K562 (cell line): Measurements from ENCODE around the gene FUCA1. TPM values are rescaled to one million over a fixed set of nuclear protein-coding genes. Genes with fewer than 3 reads are reported as not detected.

Experiments
- ATAC-seq: fragments of 200-7000 bp; cut with Tn5 transposase; 3 replicates; pipeline ENCODE4 v1.9.1; 2020; ENCODE audit warnings: moderate library complexity
- BruUV-seq: library from RNA; stranded (reverse); fragments of 400-500 nt; replicated peaks from 2 replicates; lab custom pipeline; 2021; lab: Mats Ljungman, UMichigan
- CTCF ChIA-PET: fragments of 300-600 bp; formaldehyde crosslinking; extraction: SDS; loops from one replicate; lab custom pipeline; 2021; ENCODE audit warnings: low intra/inter-chr PET ratio; lab: Yijun Ruan, JAX
- POLR2A ChIA-PET: fragments of 300-600, 350-650 bp; sonication (Branson Sonifier 250); formaldehyde crosslinking; extraction: SDS; loops from one replicate; lab custom pipeline; 2021; ENCODE audit warnings: antibody characterized with exemption, inconsistent platforms; lab: Yijun Ruan, JAX
- DNase-seq, 4 experiments: peaks; one replicate each; pipeline versions ENCODE4 v3.0.0 to v3.0.0-alpha.2; 2011 to 2018; ENCODE audit warnings: low spot score in 3 of 4, mixed read lengths in 3 of 4; ENCODE audit errors: extremely low read depth in 1 of 4
- FAIRE-seq: peaks from 2 replicates; lab custom pipeline; 2011; peaks lifted over from hg19 to GRCh38; lab: Jason Lieb, UNC
- H2AFZ ChIP-seq: 2 replicates; pipeline ENCODE4 v1.6.0; 2011; ENCODE audit warnings: low read depth, low read length, control low read depth, inconsistent platforms
- H3K27ac ChIP-seq: fragments of 200-600 bp; 3 replicates; pipeline ENCODE4 v1.8.0; 2011; ENCODE audit warnings: low read depth, mild to moderate bottlenecking, control low read depth, inconsistent platforms, low read length, moderate library complexity, mixed read lengths; ENCODE audit errors: extremely low read depth
- H3K27me3 ChIP-seq, 2 experiments: fragments of 300-600 bp in 1 of 2; 2 replicates in 1 of 2; 3 replicates in 1 of 2; pipeline versions ENCODE4 v1.6.0 to v1.8.0; 2011; ENCODE audit warnings: inconsistent platforms in 2 of 2, low read length in 2 of 2, mild to moderate bottlenecking in 1 of 2, mixed read lengths in 1 of 2, moderate library complexity in 1 of 2; ENCODE audit not compliant: control insufficient read depth in 2 of 2, insufficient read depth in 2 of 2
- H3K36me3 ChIP-seq: fragments of 300-600 bp; 3 replicates; pipeline ENCODE4 v1.8.0; 2011; ENCODE audit warnings: mild to moderate bottlenecking, low read length, inconsistent platforms; ENCODE audit not compliant: control insufficient read depth, insufficient read depth
- H3K4me1 ChIP-seq, 2 experiments: fragments of 200-600 bp in 1 of 2; replicated peaks in 1 of 2; 2 replicates in 1 of 2; 3 replicates in 1 of 2; pipeline versions ENCODE4 v1.5.1 to v1.8.0; 2011; ENCODE audit warnings: inconsistent platforms in 2 of 2, low read length in 2 of 2, mild to moderate bottlenecking in 1 of 2, mixed read lengths in 1 of 2, moderate library complexity in 1 of 2; ENCODE audit not compliant: control insufficient read depth in 2 of 2, insufficient read depth in 2 of 2
- H3K4me2 ChIP-seq: 2 replicates; pipeline ENCODE4 v1.6.1; 2011; ENCODE audit warnings: low read length, control low read depth, inconsistent platforms, mixed read lengths; ENCODE audit not compliant: insufficient read depth
- H3K4me3 ChIP-seq: fragments of 200-600 bp; sonication (generic), shearing (Covaris generic); 2 replicates; pipeline ENCODE4 v1.5.1; 2016; ENCODE audit warnings: control low read depth, inconsistent platforms
- H3K79me2 ChIP-seq: fragments of 200-600 bp; 3 replicates; pipeline ENCODE4 v1.8.0; 2011; ENCODE audit warnings: low read length, inconsistent platforms; ENCODE audit not compliant: control insufficient read depth, insufficient read depth
- H3K9ac ChIP-seq, 2 experiments: 2 replicates each; pipeline versions ENCODE4 v1.6.0 to v1.6.1; 2011; ENCODE audit warnings: low read depth in 2 of 2, low read length in 2 of 2, control low read depth in 1 of 2, inconsistent platforms in 1 of 2, mild to moderate bottlenecking in 1 of 2, mixed read lengths in 1 of 2; ENCODE audit not compliant: insufficient read depth in 1 of 2
- H3K9me1 ChIP-seq: one replicate; pipeline ENCODE4 v1.6.0; 2011; ENCODE audit warnings: inconsistent platforms, mild to moderate bottlenecking, low read length, moderate library complexity; ENCODE audit not compliant: control insufficient read depth, insufficient read depth
- H3K9me3 ChIP-seq: replicated peaks from 2 replicates; pipeline ENCODE4 v1.5.1; 2011; ENCODE audit warnings: low read depth, low read length, inconsistent platforms; ENCODE audit not compliant: control insufficient read depth, insufficient read depth
- H4K20me1 ChIP-seq: replicated peaks from 2 replicates; pipeline ENCODE4 v1.6.1; 2011; ENCODE audit warnings: low read length, inconsistent platforms, mixed read lengths; ENCODE audit not compliant: control insufficient read depth, insufficient read depth
- ATF1 ChIP-seq, 2 experiments: fragments of 450-650 bp in 1 of 2; IDR thresholded peaks; 2 replicates each; pipeline ENCODE4 v1.6.1; 2016; ENCODE audit warnings: missing compliant biosample characterization in 1 of 2, missing genetic modification characterization in 1 of 2
- ATF3 ChIP-seq, 2 experiments: fragments of 450-650 bp in 1 of 2; sonication (generic) in 1 of 2; formaldehyde crosslinking in 1 of 2; IDR thresholded peaks in 1 of 2; conservative IDR thresholded peaks in 1 of 2; 2 replicates each; pipeline versions ENCODE4 v1.6.1 to v1.8.1; 2016 to 2023; ENCODE audit warnings: mild to moderate bottlenecking in 2 of 2, moderate library complexity in 2 of 2, inconsistent platforms in 1 of 2, missing genetic modification reagents in 1 of 2
- BRD9 ChIP-seq: fragments of 450-650 bp; IDR thresholded peaks from 2 replicates; pipeline ENCODE4 v1.6.1; 2018; ENCODE audit warnings: low read depth; ENCODE audit not compliant: partially characterized antibody
- EZH2 ChIP-seq: IDR thresholded peaks from 2 replicates; pipeline ENCODE4 v1.6.1; 2012; ENCODE audit warnings: low read depth, mild to moderate bottlenecking, inconsistent platforms, low read length, borderline replicate concordance
- FOXA1 ChIP-seq: fragments of 450-650 bp; IDR thresholded peaks from 2 replicates; pipeline ENCODE4 v1.6.1; 2016; ENCODE audit warnings: mild to moderate bottlenecking, borderline replicate concordance
- GATAD2B ChIP-seq: fragments of 450-650 bp; IDR thresholded peaks from 2 replicates; pipeline ENCODE4 v1.6.1; 2017; ENCODE audit warnings: mild to moderate bottlenecking, borderline replicate concordance
- HDAC3 ChIP-seq: fragments of 450-650 bp; IDR thresholded peaks from 2 replicates; pipeline ENCODE4 v1.6.1; 2018; ENCODE audit warnings: borderline replicate concordance, mild to moderate bottlenecking, moderate library complexity; ENCODE audit not compliant: partially characterized antibody
- MAFF ChIP-seq: IDR thresholded peaks from 2 replicates; pipeline ENCODE4 v1.6.1; 2012; ENCODE audit warnings: low read length, improper control_type of control experiment
- MBD1 ChIP-seq: fragments of 250-450 bp; sonication (Bioruptor Pico); IDR thresholded peaks from 2 replicates; pipeline ENCODE4 v1.8.0; 2022; ENCODE audit warnings: inconsistent platforms
- OTX1 ChIP-seq: fragments of 450-650 bp; formaldehyde crosslinking; IDR thresholded peaks from 2 replicates; pipeline ENCODE4 v1.4.0; 2022; ENCODE audit warnings: mild to moderate bottlenecking
- PCBP1 ChIP-seq: fragments of 200-400 bp; formaldehyde crosslinking; IDR thresholded peaks from 2 replicates; pipeline ENCODE4 v1.6.1; 2018; ENCODE audit warnings: mild to moderate bottlenecking, low read depth, low read length; ENCODE audit not compliant: poor library complexity, severe bottlenecking
- RAD21 ChIP-seq, 2 experiments: fragments of 250-450 bp in 1 of 2; fragments of 450-650 bp in 1 of 2; sonication (Bioruptor Pico) in 1 of 2; formaldehyde crosslinking in 1 of 2; IDR thresholded peaks in 1 of 2; conservative IDR thresholded peaks in 1 of 2; 2 replicates each; pipeline versions ENCODE4 v1.4.0 to v1.8.0; 2020 to 2022; ENCODE audit warnings: mild to moderate bottlenecking in 2 of 2, moderate library complexity in 1 of 2
- RAD51 ChIP-seq: fragments of 450-650 bp; IDR thresholded peaks from 2 replicates; pipeline ENCODE4 v1.7.1; 2016; ENCODE audit warnings: low read depth, mild to moderate bottlenecking, borderline replicate concordance
- SMARCC2 ChIP-seq: fragments of 450-650 bp; IDR thresholded peaks from 2 replicates; pipeline ENCODE4 v1.6.1; 2017; ENCODE audit warnings: antibody characterized with exemption, moderate library complexity, mild to moderate bottlenecking, low read depth
- TCF7 ChIP-seq: sonication (generic); IDR thresholded peaks from 2 replicates; pipeline ENCODE4 v1.6.1; 2016; ENCODE audit warnings: antibody characterized with exemption, borderline replicate concordance
- TEAD1 ChIP-seq, 2 experiments: fragments of 450-650 bp in 1 of 2; sonication (generic) in 1 of 2; formaldehyde crosslinking; IDR thresholded peaks; 2 replicates each; pipeline versions ENCODE4 v1.4.0 to v1.8.0; 2020 to 2022; ENCODE audit warnings: mild to moderate bottlenecking in 2 of 2, missing genetic modification reagents in 1 of 2
- XRCC5 ChIP-seq: fragments of 200-400 bp; formaldehyde crosslinking; IDR thresholded peaks from 2 replicates; pipeline ENCODE4 v1.6.1; 2017; ENCODE audit warnings: low read depth, mild to moderate bottlenecking, low read length
- ZFP30 ChIP-seq: fragments of 250-450 bp; sonication (Bioruptor Pico); IDR thresholded peaks from 2 replicates; pipeline ENCODE4 v1.8.0; 2022; ENCODE audit warnings: moderate library complexity, mild to moderate bottlenecking, inconsistent platforms, borderline replicate concordance
- ZNF146 ChIP-seq: IDR thresholded peaks from one replicate; pipeline ENCODE4 v1.6.1; 2018; ENCODE audit warnings: missing compliant biosample characterization; ENCODE audit not compliant: unreplicated experiment
- ZNF184 ChIP-seq: sonication (generic); formaldehyde crosslinking; IDR thresholded peaks from 2 replicates; pipeline ENCODE4 v1.5.0; 2020; ENCODE audit warnings: missing genetic modification reagents
- ZNF57 ChIP-seq: fragments of 450-650 bp; formaldehyde crosslinking; IDR thresholded peaks from 2 replicates; pipeline ENCODE4 v1.4.0; 2020; ENCODE audit warnings: mild to moderate bottlenecking, moderate library complexity
- WGBS: fragments of 100-300 bp; shearing (Covaris generic); methylation state at CpG from one replicate; pipeline ENCODE4 v1.1.6; 2016; ENCODE audit warnings: low coverage, mixed read lengths; ENCODE audit not compliant: insufficient coverage; ENCODE audit errors: missing lambda C conversion rate; 5-methylcytosine and 5-hydroxymethylcytosine counted together
- in situ Hi-C: fragments of 300-500 bp; cut with MboI; formaldehyde crosslinking; loops from 4 replicates; pipeline ENCODE4 v1.15.0; 2018; ENCODE audit warnings: inconsistent platforms, mixed read lengths
- intact Hi-C: fragments of 100-400 bp; cut with micrococcal nuclease; formaldehyde crosslinking; loops from 2 replicates; pipeline ENCODE4 v1.14.2; 2022
- polyA plus RNA-seq, 8 experiments: library from polyadenylated mRNA; depleted of rRNA in 4 of 8; stranded (reverse) in 5 of 8; unstranded in 3 of 8; fragments of >200 nt; fragmentation: Nextera tagmentation in 2 of 8; fragmentation: Illumina TruSeq in 1 of 8; extraction: Ambion mirVana in 2 of 8; extraction: Trizol in 1 of 8; gene quantifications; 2 replicates each; pipeline versions ENCODE4 v1.2.1 to v1.2.3, GENCODE V29; 2011 to 2014; ENCODE audit warnings: inconsistent platforms in 1 of 8, missing spikeins in 1 of 8
- total RNA-seq, 7 experiments: library from RNA; depleted of rRNA in 6 of 7; stranded (reverse); fragments of >200 nt in 6 of 7; fragmentation: Illumina TruSeq in 2 of 7; extraction: Trizol in 2 of 7; gene quantifications; 2 replicates each; pipeline versions ENCODE4 v1.2.1 to v1.2.3, GENCODE V29; 2011 to 2021; ENCODE audit warnings: low replicate concordance in 1 of 7

Gene FUCA1
- total and polyA plus RNA-seq, 9 of the 15 experiments (the other 6 are each of a cell fraction or from before 2014, with no cell fraction given): 7.0 to 20.5 (median 13.5) TPM

- peak overlapping the region; percentile 83 for H3K4me2 ChIP-seq
- no peaks in the 10 kb centered on the region for H3K9me3 ChIP-seq
- H3K79me2 ChIP-seq: no peaks in the 10 kb centered on the region; the same call in 2 of the 3 replicates
- no peaks in the 10 kb centered on the region for H3K9me1 ChIP-seq
- peak; percentile 42 for FAIRE-seq
- ChIA-PET POLR2A (no interaction called here), CTCF (interaction anchor here (0.6 to 2.7 kb wide), 4 partner anchors 40 to 96 kb away, joined by 3 to 14 read pairs (median 5); no protein-coding TSS in a partner anchor)
- peak overlapping the region; percentile 70 to 93 for H3K9ac ChIP-seq
- ATAC-seq: peak; percentile 58
- H4K20me1 ChIP-seq: no peaks in the 10 kb centered on the region
- H3K4me1 ChIP-seq: peaks cover 14 to 25% of the 10 kb centered on the region in 2 experiments
- in situ Hi-C loops: no loop called here
- intact Hi-C loops: loop anchor here (1.0 to 5.0 kb wide), 2 partner anchors 49 to 59 kb away; no protein-coding TSS in a partner anchor
- no peaks in the 10 kb centered on the region for H3K27me3 ChIP-seq
- BruUV-seq: no TSS peak
- H2AFZ ChIP-seq: peak overlapping the region; percentile 99
- peak overlapping the region; percentile 72 for H3K4me3 ChIP-seq
- peaks cover 9% of the 10 kb centered on the region; the same call in 1 of the 3 replicates for H3K36me3 ChIP-seq
- WGBS: 34% methylated on average over 20 of the region's 20 CpGs
- DNase-seq: peak; percentile 64 to 69 (median 66)
- H3K27ac ChIP-seq: peak overlapping the region; percentile 74
- no peak for TF ChIP-seq TEAD1 (CRISPR knock-in tag; IDR thresholded peaks at IDR 0.05)
- no peak for TF ChIP-seq ZNF146 (CRISPR knock-in tag)
- peak; percentile 98 for TF ChIP-seq MBD1 (CRISPR knock-in tag)
- no peak for TF ChIP-seq TCF7
- TF ChIP-seq RAD21 (CRISPR knock-in tag; conservative IDR thresholded peaks at IDR 0.05 in 1 of 2, IDR thresholded peaks at IDR 0.05 in 1 of 2): 0 out of 4 replicates have a peak, but pooled peaks of 1 of the 2 experiments have one; percentile 0
- no peak for TF ChIP-seq ATF1 (CRISPR knock-in tag; IDR thresholded peaks at IDR 0.05)
- TF ChIP-seq ATF1 (tag; IDR thresholded peaks at IDR 0.05): 0 out of 2 replicates have a peak, but pooled peaks have one; percentile 19
- no peak for TF ChIP-seq ZFP30
- no peak for TF ChIP-seq EZH2
- no peak for TF ChIP-seq OTX1
- no peak for TF ChIP-seq BRD9
- no peak for TF ChIP-seq HDAC3
- no peak for TF ChIP-seq XRCC5
- TF ChIP-seq GATAD2B: no peak
- no peak for TF ChIP-seq ATF3 (IDR thresholded peaks at IDR 0.05)
- peak; percentile 51; the same call in 1 of the 2 replicates for TF ChIP-seq ATF3 (CRISPR knock-in tag; conservative IDR thresholded peaks at IDR 0.05)
- TF ChIP-seq MAFF: no peak
- TF ChIP-seq FOXA1: no peak
- TF ChIP-seq ZNF57 (CRISPR knock-in tag): no peak
- no peak for TF ChIP-seq RAD51
- TF ChIP-seq SMARCC2: no peak
- no peak for TF ChIP-seq PCBP1
- no peak for TF ChIP-seq ZNF184
These were observed 497 bp upstream of the FUCA1 start for GRCh38 chr1:23868557-23869016.
